Endothelial cell of umbilical vein (primary cell): ENCODE results near the gene CYP27C1.

Source experiments
- CTCF ChIP-seq, 2 donors: IDR thresholded peaks; 1 replicate in 1 of 2; 2 replicates in 1 of 2; pipeline ENCODE4 v1.5.1; 2011; ENCODE audit warnings: low read length in 2 of 2, mild to moderate bottlenecking in 2 of 2, moderate library complexity in 2 of 2, control low read depth in 1 of 2, inconsistent platforms in 1 of 2, low read depth in 1 of 2; ENCODE audit not compliant: insufficient read depth in 1 of 2; ENCODE audit errors: extremely low read depth in 1 of 2
- EZH2 ChIP-seq: IDR thresholded peaks from 2 replicates; pipeline ENCODE4 v1.6.1; 2012; ENCODE audit warnings: borderline replicate concordance, low read depth, mild to moderate bottlenecking, moderate library complexity, low read length, inconsistent platforms; ENCODE audit not compliant: severe bottlenecking
- GATA2 ChIP-seq: IDR thresholded peaks from 2 replicates; pipeline ENCODE4 v1.7.0; 2011; ENCODE audit warnings: low read depth, mild to moderate bottlenecking, moderate library complexity, mixed read lengths, low read length; ENCODE audit not compliant: insufficient read length, insufficient read depth
- MAX ChIP-seq: IDR thresholded peaks from 2 replicates; pipeline ENCODE4 v1.6.1; 2011; ENCODE audit not compliant: insufficient read depth, insufficient read length
- POLR2A ChIP-seq: IDR thresholded peaks from 2 replicates; pipeline ENCODE4 v1.6.1; 2012; ENCODE audit warnings: low read depth, mild to moderate bottlenecking, control low read depth, low read length
- POLR2AphosphoS5 ChIP-seq: IDR thresholded peaks from 2 replicates; pipeline ENCODE4 v1.6.1; 2012; ENCODE audit warnings: low read depth, mild to moderate bottlenecking, control low read depth, low read length, moderate library complexity; ENCODE audit not compliant: insufficient read depth

GRCh38 chr2:127187081-127187775 lies 32.9 kb downstream of the CYP27C1 start:
- TF ChIP-seq CTCF (IDR thresholded peaks at IDR 0.05; ENCODE audit: extremely low read depth in 1 of 2, insufficient read depth in 1 of 2, low read depth in 1 of 2, low read length in 2 of 2), result no peak
- no peak for TF ChIP-seq POLR2A
- TF ChIP-seq POLR2AphosphoS5, result no peak
- no peak for TF ChIP-seq GATA2
- no peak for TF ChIP-seq EZH2
- TF ChIP-seq MAX, result no peak
